ENCODE measurements around the gene TSBP1.

GRCh38 chr6:32401284-32401963, 29.7 kb upstream of the TSBP1 start:
- TF ChIP-seq CTCF (conservative IDR thresholded peaks at IDR 0.05; ENCODE audit: low read length) (no peak; the same call in 1 of the 2 replicates), EZH2phosphoT487 (IDR thresholded peaks at IDR 0.05; ENCODE audit: borderline replicate concordance) (no peak)
